BE2C (cell line): ENCODE measurements around the gene EXOSC2.
"Not testable (repeated sequence)": the region's sequence is repeated elsewhere in the genome, so short reads cannot be mapped to it uniquely, and the experiment has no call there.

Experiments
- DNase-seq: peaks from one replicate; pipeline ENCODE4 v3.0.0-alpha.2; 2020
- H3K27me3 ChIP-seq: fragments of 250-450 bp; sonication (Bioruptor Pico); 2 replicates; pipeline ENCODE4 v1.5.1; 2020; ENCODE audit warnings: mild to moderate bottlenecking
- H3K36me3 ChIP-seq: fragments of 250-450 bp; sonication (Bioruptor Pico); 2 replicates; pipeline ENCODE4 v1.5.1; 2020; ENCODE audit warnings: mild to moderate bottlenecking
- H3K4me1 ChIP-seq: fragments of 250-450 bp; sonication (Bioruptor Pico); 2 replicates; pipeline ENCODE4 v1.5.1; 2020
- H3K4me3 ChIP-seq: 2 replicates; pipeline ENCODE4 v1.5.1; 2011; ENCODE audit warnings: low read depth, low read length
- H3K9me3 ChIP-seq: fragments of 250-450 bp; sonication (Bioruptor Pico); 2 replicates; pipeline ENCODE4 v1.5.1; 2020
- TF ChIP-seq, protein P1 (sequence below): IDR thresholded peaks from 2 replicates; pipeline ENCODE4 v1.5.1; 2012; ENCODE audit warnings: mild to moderate bottlenecking, low read depth, low read length

EXOSC2 gene

DNA sequence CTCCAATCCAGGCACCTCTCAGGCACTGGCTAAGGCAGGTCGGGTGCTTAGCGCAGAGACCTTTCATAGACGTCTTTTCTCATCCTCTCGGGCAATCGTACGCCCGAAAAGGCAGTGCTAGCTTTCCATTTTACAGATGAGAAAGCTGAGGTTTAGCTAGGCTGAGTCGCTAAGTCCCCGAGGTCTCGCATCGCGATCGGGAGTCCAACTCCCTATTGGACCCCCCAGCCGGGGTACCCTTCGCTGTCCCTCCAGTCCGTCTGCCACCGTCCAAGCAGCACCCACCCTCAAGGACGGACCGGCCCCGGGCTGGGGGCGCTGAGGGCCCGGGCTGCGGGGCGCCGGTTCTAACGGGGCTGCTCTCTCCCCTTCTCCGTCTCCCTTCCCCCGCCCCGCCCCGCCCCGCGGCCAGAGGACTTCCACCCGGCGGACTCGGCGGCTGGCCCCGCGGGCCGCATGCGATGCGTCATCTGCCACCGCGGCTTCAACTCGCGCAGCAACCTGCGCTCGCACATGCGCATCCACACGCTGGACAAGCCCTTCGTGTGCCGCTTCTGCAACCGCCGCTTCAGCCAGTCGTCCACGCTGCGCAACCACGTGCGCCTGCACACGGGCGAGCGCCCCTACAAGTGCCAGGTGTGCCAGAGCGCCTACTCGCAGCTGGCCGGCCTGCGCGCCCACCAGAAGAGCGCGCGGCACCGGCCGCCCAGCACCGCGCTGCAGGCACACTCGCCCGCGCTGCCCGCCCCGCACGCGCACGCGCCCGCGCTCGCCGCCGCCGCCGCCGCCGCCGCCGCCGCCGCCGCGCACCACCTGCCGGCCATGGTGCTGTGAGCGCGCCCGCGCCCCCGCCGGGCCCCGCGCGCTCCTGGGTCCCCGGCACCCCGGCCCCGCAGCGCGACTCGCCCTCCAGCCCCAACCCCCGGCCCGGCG, 12.5 kb upstream of the EXOSC2 start:
- TF ChIP-seq, protein P1, sequence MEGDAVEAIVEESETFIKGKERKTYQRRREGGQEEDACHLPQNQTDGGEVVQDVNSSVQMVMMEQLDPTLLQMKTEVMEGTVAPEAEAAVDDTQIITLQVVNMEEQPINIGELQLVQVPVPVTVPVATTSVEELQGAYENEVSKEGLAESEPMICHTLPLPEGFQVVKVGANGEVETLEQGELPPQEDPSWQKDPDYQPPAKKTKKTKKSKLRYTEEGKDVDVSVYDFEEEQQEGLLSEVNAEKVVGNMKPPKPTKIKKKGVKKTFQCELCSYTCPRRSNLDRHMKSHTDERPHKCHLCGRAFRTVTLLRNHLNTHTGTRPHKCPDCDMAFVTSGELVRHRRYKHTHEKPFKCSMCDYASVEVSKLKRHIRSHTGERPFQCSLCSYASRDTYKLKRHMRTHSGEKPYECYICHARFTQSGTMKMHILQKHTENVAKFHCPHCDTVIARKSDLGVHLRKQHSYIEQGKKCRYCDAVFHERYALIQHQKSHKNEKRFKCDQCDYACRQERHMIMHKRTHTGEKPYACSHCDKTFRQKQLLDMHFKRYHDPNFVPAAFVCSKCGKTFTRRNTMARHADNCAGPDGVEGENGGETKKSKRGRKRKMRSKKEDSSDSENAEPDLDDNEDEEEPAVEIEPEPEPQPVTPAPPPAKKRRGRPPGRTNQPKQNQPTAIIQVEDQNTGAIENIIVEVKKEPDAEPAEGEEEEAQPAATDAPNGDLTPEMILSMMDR, result no peak
- H3K9me3 ChIP-seq, result no peaks in the 10 kb centered on the region
- H3K27me3 ChIP-seq, result no peaks in the 10 kb centered on the region; the same call in 1 of the 2 replicates
- H3K36me3 ChIP-seq, result no peaks in the 10 kb centered on the region
- peak overlapping the region; percentile 70 for H3K4me3 ChIP-seq
- peak; percentile 93 for DNase-seq
- H3K4me1 ChIP-seq, result peaks cover 3% of the 10 kb centered on the region

DNA sequence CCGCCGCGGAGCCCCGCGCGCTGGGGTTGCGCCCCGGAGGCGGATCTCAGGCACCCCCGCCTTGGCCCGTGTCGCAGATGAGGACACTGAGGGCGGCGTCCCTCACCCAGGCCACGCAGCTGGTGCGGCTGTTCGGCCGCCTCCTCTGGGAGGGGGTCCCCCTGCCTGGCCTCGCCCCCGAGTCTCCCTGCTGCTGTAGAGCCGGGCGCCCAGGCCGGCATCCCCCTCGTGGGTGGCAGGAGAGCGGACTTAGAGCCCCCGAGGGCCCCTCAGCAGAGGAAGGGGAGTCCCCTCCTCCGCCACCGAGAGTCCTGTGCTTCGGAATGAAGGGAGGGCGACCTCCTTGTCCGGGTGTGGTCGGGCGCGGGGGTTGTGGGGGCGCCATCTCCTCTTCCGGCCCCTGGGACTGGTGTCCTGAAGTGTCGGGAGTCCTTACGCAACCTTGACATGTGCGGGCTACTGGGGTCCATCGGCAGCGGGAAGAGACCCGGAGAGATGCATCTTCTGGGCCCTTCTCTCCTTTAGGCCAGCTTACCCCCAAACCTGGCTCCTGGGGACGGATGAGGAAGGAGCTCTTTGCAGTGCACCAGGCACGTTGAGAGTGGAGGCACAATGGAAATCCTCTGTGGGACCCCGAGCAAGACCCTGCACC, 11.7 kb upstream of the EXOSC2 start:
- Histone ChIP-seq H3K4me3 (peak overlapping the region; percentile 70), H3K36me3 (no peaks in the 10 kb centered on the region)

DNA sequence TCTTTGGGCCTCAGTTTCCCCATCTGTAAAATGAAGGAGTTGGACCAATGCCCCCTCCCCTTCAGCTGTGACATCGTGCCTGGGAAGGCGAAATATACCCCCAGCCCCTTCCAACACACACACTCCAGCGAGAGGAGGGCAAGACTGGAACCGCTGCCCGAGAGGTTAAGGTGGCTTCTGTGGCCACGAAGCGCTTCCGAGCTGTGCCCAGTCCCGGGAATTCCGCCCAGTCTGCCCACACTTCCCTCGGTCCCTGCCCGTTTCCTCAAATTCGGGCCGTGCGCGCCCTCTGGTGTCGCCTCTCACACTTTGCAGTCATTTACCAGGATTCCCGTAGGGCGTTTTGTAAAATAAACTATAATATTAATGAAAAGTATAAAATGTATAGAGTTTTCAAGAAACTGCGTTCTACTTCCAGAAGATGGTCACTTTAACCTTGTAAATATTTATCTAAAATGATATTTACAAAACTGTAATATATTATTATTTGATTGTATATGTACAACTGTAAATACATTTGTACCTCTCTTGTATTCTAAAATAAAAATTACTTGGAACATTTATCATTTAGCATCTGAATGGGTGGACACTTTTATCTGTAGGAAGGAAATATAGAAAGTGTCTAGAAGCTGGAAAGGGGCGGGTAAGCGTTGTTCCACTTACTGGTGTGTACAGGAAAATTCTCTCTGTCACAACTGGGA, 11.0 kb upstream of the EXOSC2 start:
- Histone ChIP-seq H3K36me3 (no peaks in the 10 kb centered on the region), H3K9me3 (no peaks in the 10 kb centered on the region), H3K4me3 (peak overlapping the region; percentile 70), H3K4me1 (peaks cover 3% of the 10 kb centered on the region), H3K27me3 (no peaks in the 10 kb centered on the region; the same call in 1 of the 2 replicates)
- peak; percentile 86 for DNase-seq
- TF ChIP-seq, protein P1, result peak; percentile 86

More for the DNA sequence above, 11.7 kb upstream of the EXOSC2 start:
- Histone ChIP-seq H3K9me3 (no peaks in the 10 kb centered on the region), H3K27me3 (no peaks in the 10 kb centered on the region; the same call in 1 of the 2 replicates), H3K4me1 (peaks cover 3% of the 10 kb centered on the region)
- DNase-seq, result peak; percentile 54
- TF ChIP-seq, protein P1, result no peak

DNA sequence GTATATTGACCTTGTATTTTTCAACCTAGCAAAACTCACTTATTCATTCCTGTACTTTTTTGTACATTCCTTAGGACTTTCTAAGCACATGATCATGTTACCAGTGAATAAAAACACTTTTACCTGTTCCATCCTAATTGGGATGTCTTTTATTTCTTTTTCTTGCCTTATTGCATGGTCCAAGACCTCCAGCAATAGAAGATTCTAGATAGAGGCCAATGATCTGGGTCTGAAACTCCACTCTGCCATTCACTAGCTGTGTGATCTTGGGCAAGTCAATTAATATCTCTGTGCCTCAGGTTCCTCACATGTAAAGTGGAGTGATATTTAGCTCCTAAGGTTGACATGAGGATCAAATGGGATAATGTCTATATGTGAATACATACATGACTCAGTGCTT, 8.5 kb upstream of the EXOSC2 start:
- Histone ChIP-seq H3K4me3 (no peak overlapping the region), H3K27me3 (no peaks in the 10 kb centered on the region; the same call in 1 of the 2 replicates), H3K9me3 (no peaks in the 10 kb centered on the region), H3K36me3 (no peaks in the 10 kb centered on the region), H3K4me1 (peaks cover 3% of the 10 kb centered on the region)
- DNase-seq, result no peak
- TF ChIP-seq, protein P1, result no peak

DNA sequence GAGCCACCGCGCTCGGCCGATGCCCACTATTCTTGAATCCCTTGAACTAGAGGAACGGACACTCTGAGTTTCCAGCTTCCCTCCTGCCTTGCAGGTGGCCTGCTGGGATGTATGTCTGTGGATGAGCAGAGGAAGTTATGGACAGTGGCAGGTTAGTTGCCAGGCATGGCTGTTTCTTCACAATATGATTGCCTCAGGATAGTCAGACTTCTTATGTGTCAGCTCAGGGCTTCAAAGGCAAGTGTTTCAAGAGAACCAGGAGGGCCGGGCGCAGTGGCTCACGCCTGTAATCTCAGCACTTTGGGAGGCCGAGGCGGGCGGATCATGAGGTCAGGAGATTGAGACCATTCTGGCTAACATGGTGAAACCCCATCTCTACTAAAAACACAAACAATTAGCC, 7.6 kb upstream of the EXOSC2 start:
- not testable (repeated sequence) for H3K36me3 ChIP-seq, DNase-seq, H3K4me1 ChIP-seq, H3K9me3 ChIP-seq, H3K27me3 ChIP-seq, H3K4me3 ChIP-seq

DNA sequence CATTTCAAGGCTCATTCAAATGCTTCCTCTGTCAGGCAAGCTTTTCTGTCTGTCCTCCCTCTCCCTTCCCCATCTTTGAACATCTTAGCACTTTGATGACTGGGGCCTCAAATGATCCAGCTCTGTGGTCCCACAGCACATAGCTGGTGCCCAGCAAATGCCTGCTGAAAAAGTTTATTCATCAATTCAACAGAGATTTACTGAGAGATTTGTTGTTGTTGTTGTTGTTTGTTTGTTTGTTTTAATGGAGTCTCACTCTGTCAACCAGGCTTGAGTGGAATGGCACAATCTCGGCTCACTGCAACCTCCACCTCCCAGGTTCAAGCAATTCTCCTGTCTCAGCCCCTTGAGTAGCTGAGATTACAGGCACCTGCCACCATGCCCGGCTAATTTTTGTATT, 6.0 kb upstream of the EXOSC2 start:
- no peak for DNase-seq
- H3K9me3 ChIP-seq, result no peaks in the 10 kb centered on the region
- H3K36me3 ChIP-seq, result no peaks in the 10 kb centered on the region
- H3K4me1 ChIP-seq, result no peaks in the 10 kb centered on the region; the same call in 1 of the 2 replicates
- TF ChIP-seq, protein P1, result no peak
- H3K27me3 ChIP-seq, result no peaks in the 10 kb centered on the region; the same call in 1 of the 2 replicates
- no peak overlapping the region for H3K4me3 ChIP-seq
